ENCODE data around the gene CA9.

Gene CA9

GRCh38 chr9:35726931-35727330, 53.2 kb downstream of the CA9 start:
- peak; percentile 37 for TF ChIP-seq CTCF (IDR thresholded peaks at IDR 0.05; ENCODE audit: control insufficient read depth, insufficient read depth, low read depth, low read length, missing control alignments)
- DNase-seq (ENCODE audit: low read depth) = peak; percentile 29
- H3K4me3 ChIP-seq (ENCODE audit: control insufficient read depth, low read depth, low read length) = peak overlapping the region; percentile 4

GRCh38 chr9:35727676-35728040, 53.9 kb downstream of the CA9 start:
- H3K4me3 ChIP-seq (ENCODE audit: control insufficient read depth, low read depth, low read length) = peak overlapping the region; percentile 45

GRCh38 chr9:35728041-35728971, 54.6 kb downstream of the CA9 start:
- TF ChIP-seq CTCF (IDR thresholded peaks at IDR 0.05; ENCODE audit: control insufficient read depth, insufficient read depth, low read depth, low read length, missing control alignments) = no peak
- peak overlapping the region; percentile 45 for H3K4me3 ChIP-seq (ENCODE audit: control insufficient read depth, low read depth, low read length)
- peak; percentile 67 for DNase-seq (ENCODE audit: low read depth)

More at GRCh38 chr9:35727676-35728040, 53.9 kb downstream of the CA9 start:
- no peak for DNase-seq (ENCODE audit: low read depth)
- no peak for TF ChIP-seq CTCF (IDR thresholded peaks at IDR 0.05; ENCODE audit: control insufficient read depth, insufficient read depth, low read depth, low read length, missing control alignments)

GRCh38 chr9:35729101-35729500, 55.4 kb downstream of the CA9 start:
- DNase-seq (ENCODE audit: low read depth) = no peak
- peak overlapping the region; percentile 88 for H3K4me3 ChIP-seq (ENCODE audit: control insufficient read depth, low read depth, low read length)

GRCh38 chr9:35729700-35730485, 56.2 kb downstream of the CA9 start:
- peak; percentile 77 for TF ChIP-seq CTCF (IDR thresholded peaks at IDR 0.05; ENCODE audit: control insufficient read depth, insufficient read depth, low read depth, low read length, missing control alignments)
- peak; percentile 61 for DNase-seq (ENCODE audit: low read depth)
- H3K4me3 ChIP-seq (ENCODE audit: control insufficient read depth, low read depth, low read length) = peak overlapping the region; percentile 88

More at GRCh38 chr9:35729101-35729500, 55.4 kb downstream of the CA9 start:
- TF ChIP-seq CTCF (IDR thresholded peaks at IDR 0.05; ENCODE audit: control insufficient read depth, insufficient read depth, low read depth, low read length, missing control alignments) = no peak

GRCh38 chr9:35730486-35730854, 56.7 kb downstream of the CA9 start:
- peak overlapping the region; percentile 88 for H3K4me3 ChIP-seq (ENCODE audit: control insufficient read depth, low read depth, low read length)
- TF ChIP-seq CTCF (IDR thresholded peaks at IDR 0.05; ENCODE audit: control insufficient read depth, insufficient read depth, low read depth, low read length, missing control alignments) = no peak

More at GRCh38 chr9:35730486-35730854, 56.7 kb downstream of the CA9 start:
- DNase-seq (ENCODE audit: low read depth) = no peak
